Endothelial cell of hepatic sinusoid (primary cell): Measurements from ENCODE around the gene NAALADL1.
"Not testable (repeated sequence)": the region's sequence is repeated elsewhere in the genome, so short reads cannot be mapped to it uniquely, and the experiment has no call there.

Experiments
- in situ Hi-C: cut with HindIII; loops from 2 replicates; pipeline ENCODE4 v1.10.0; 2017; ENCODE audit warnings: low sequenced_read_pairs

The NAALADL1 gene

GRCh38 chr11:65014726-65015227 is 43.6 kb downstream of the NAALADL1 start:
- in situ Hi-C loops, result loop anchor here (5.0 kb wide), 1 partner anchor 82 kb away; no protein-coding TSS in a partner anchor

- in situ Hi-C loops, result no loop called here
Observed at GRCh38 chr11:65013888-65014725, 44.2 kb downstream of the NAALADL1 start, which contains the start of gene ARL2. Gene ARL2 (plus strand): TSS chr11:65014160. CDS start chr11:65014208, 48 bp downstream.

- in situ Hi-C loops, result no loop called here
Observed at GRCh38 chr11:65013130-65013887, 45.0 kb downstream of the NAALADL1 start.

- in situ Hi-C loops, result no loop called here
Observed at GRCh38 chr11:65008873-65009272, 49.5 kb downstream of the NAALADL1 start.

GRCh38 chr11:65008016-65008415 is 50.3 kb downstream of the NAALADL1 start:
- in situ Hi-C loops, result no loop called here

GRCh38 chr11:65003968-65004367 is 54.4 kb downstream of the NAALADL1 start:
- in situ Hi-C loops, result not testable (repeated sequence)

GRCh38 chr11:65003282-65003681 is 55.1 kb downstream of the NAALADL1 start:
- in situ Hi-C loops, result no loop called here

GRCh38 chr11:65002706-65003105 is 55.6 kb downstream of the NAALADL1 start:
- in situ Hi-C loops, result no loop called here

GRCh38 chr11:64999478-64999877 is 58.9 kb downstream of the NAALADL1 start:
- in situ Hi-C loops, result no loop called here

- in situ Hi-C loops, result no loop called here
Observed at GRCh38 chr11:64998690-64999431, 59.5 kb downstream of the NAALADL1 start.

GRCh38 chr11:64998141-64998540 is 60.2 kb downstream of the NAALADL1 start:
- in situ Hi-C loops, result no loop called here

GRCh38 chr11:64996710-64997380 is 61.5 kb downstream of the NAALADL1 start, which contains the start of gene BATF2:
Gene BATF2 (minus strand): TSS chr11:64996971. CDS start chr11:64996914, 57 bp downstream.
- in situ Hi-C loops, result no loop called here

GRCh38 chr11:64996327-64996709 is 62.0 kb downstream of the NAALADL1 start:
- in situ Hi-C loops, result no loop called here
